ENCODE results near the gene FICD. TPM values are rescaled to one million over a fixed set of nuclear protein-coding genes. Genes with fewer than 3 reads are reported as not detected.

The FICD gene
- total and polyA plus RNA-seq, 2 donors from 2014 or later: 5.1 to 8.5 TPM

- intact Hi-C loops (cut with DNase I): no loop called here
- Histone ChIP-seq H3K27ac (ENCODE audit: low read depth in 2 of 2, low read length in 2 of 2) (no peak overlapping the region), H3K9ac (ENCODE audit: low read length in 3 of 3) (no peak overlapping the region), H3K4me3 (ENCODE audit: low read length in 3 of 3) (no peak overlapping the region), H3K27me3 (ENCODE audit: control insufficient read depth, insufficient read depth, low read length) (no peaks in the 10 kb centered on the region), H3K4me1 (ENCODE audit: control insufficient read depth in 2 of 3, insufficient read depth in 2 of 3, low read depth in 1 of 3, low read length in 3 of 3) (no peaks in the 10 kb centered on the region), H3K36me3 (ENCODE audit: control insufficient read depth in 2 of 3, insufficient read depth in 3 of 3, low read length in 3 of 3) (no peaks in the 10 kb centered on the region), H3K9me3 (ENCODE audit: control insufficient read depth in 2 of 3, insufficient read depth in 1 of 3, low read length in 3 of 3) (no peaks in the 10 kb centered on the region)
- FAIRE-seq: no peak
- no peak for TF ChIP-seq CTCF (IDR thresholded peaks at IDR 0.05; ENCODE audit: borderline replicate concordance, extremely low read depth, insufficient read depth)
- DNase-seq: no peak
Observed at GRCh38 chr12:108473400-108474055, 41.5 kb upstream of the FICD start.

GRCh38 chr12:108475396-108475795, 39.7 kb upstream of the FICD start:
- no peak overlapping the region for H3K27ac ChIP-seq (ENCODE audit: low read depth in 2 of 2, low read length in 2 of 2)
- TF ChIP-seq CTCF (IDR thresholded peaks at IDR 0.05; ENCODE audit: borderline replicate concordance, extremely low read depth, insufficient read depth): no peak
- no peak for FAIRE-seq
- no peaks in the 10 kb centered on the region for H3K36me3 ChIP-seq (ENCODE audit: control insufficient read depth in 2 of 3, insufficient read depth in 3 of 3, low read length in 3 of 3)
- H3K9me3 ChIP-seq (ENCODE audit: control insufficient read depth in 2 of 3, insufficient read depth in 1 of 3, low read length in 3 of 3): no peaks in the 10 kb centered on the region
- H3K4me3 ChIP-seq (ENCODE audit: low read length in 3 of 3): no peak overlapping the region
- H3K9ac ChIP-seq (ENCODE audit: low read length in 3 of 3): no peak overlapping the region
- intact Hi-C loops (cut with DNase I): no loop called here
- no peaks in the 10 kb centered on the region for H3K4me1 ChIP-seq (ENCODE audit: control insufficient read depth in 2 of 3, insufficient read depth in 2 of 3, low read depth in 1 of 3, low read length in 3 of 3)
- no peaks in the 10 kb centered on the region for H3K27me3 ChIP-seq (ENCODE audit: control insufficient read depth, insufficient read depth, low read length)
- DNase-seq: no peak

GRCh38 chr12:108477055-108477880, 37.8 kb upstream of the FICD start:
- DNase-seq (no peak), FAIRE-seq (no peak)
- H3K4me1 ChIP-seq (ENCODE audit: control insufficient read depth in 2 of 3, insufficient read depth in 2 of 3, low read depth in 1 of 3, low read length in 3 of 3): no peaks in the 10 kb centered on the region
- H3K27ac ChIP-seq (ENCODE audit: low read depth in 2 of 2, low read length in 2 of 2): no peak overlapping the region
- H3K9me3 ChIP-seq (ENCODE audit: control insufficient read depth in 2 of 3, insufficient read depth in 1 of 3, low read length in 3 of 3): no peaks in the 10 kb centered on the region
- H3K36me3 ChIP-seq (ENCODE audit: control insufficient read depth in 2 of 3, insufficient read depth in 3 of 3, low read length in 3 of 3): no peaks in the 10 kb centered on the region
- no peak overlapping the region for H3K4me3 ChIP-seq (ENCODE audit: low read length in 3 of 3)
- H3K27me3 ChIP-seq (ENCODE audit: control insufficient read depth, insufficient read depth, low read length): no peaks in the 10 kb centered on the region
- H3K9ac ChIP-seq (ENCODE audit: low read length in 3 of 3): no peak overlapping the region
- no peak for TF ChIP-seq CTCF (IDR thresholded peaks at IDR 0.05; ENCODE audit: borderline replicate concordance, extremely low read depth, insufficient read depth)
- intact Hi-C loops (cut with DNase I): no loop called here

Measured in kidney (tissue), 14 donors.